Cardiac muscle cell (in vitro differentiated cells and primary cell): ENCODE measurements around the gene MARCO. TPM values are rescaled to one million over a fixed set of nuclear protein-coding genes. Genes with fewer than 3 reads are reported as not detected.
A peak's percentile ranks its signal among the peaks of the same experiment; 100 is the strongest.

Experiments used
- DNase-seq, 2 donors: peaks; one replicate each; pipeline versions ENCODE4 v3.0.0 to v3.0.0-alpha.2; 2010 to 2017; ENCODE audit warnings: low read depth in 1 of 2, low spot score in 1 of 2
- H3K27ac ChIP-seq: fragments of 200-600 bp; sonication (generic); 2 replicates; pipeline ENCODE4 v1.5.1; 2016
- H3K27me3 ChIP-seq: fragments of 200-600 bp; sonication (generic); 2 replicates; pipeline ENCODE4 v1.6.0; 2016; ENCODE audit warnings: control low read depth
- H3K36me3 ChIP-seq: fragments of 200-600 bp; sonication (generic); 2 replicates; pipeline ENCODE4 v1.5.1; 2016; ENCODE audit warnings: control low read depth
- H3K4me1 ChIP-seq: fragments of 200-600 bp; sonication (generic); 2 replicates; pipeline ENCODE4 v1.8.1; 2017; ENCODE audit warnings: low read depth, mild to moderate bottlenecking, mixed run types
- H3K4me3 ChIP-seq: fragments of 200-600 bp; sonication (generic); 2 replicates; pipeline ENCODE4 v1.5.1; 2016; ENCODE audit warnings: mild to moderate bottlenecking
- H3K9me3 ChIP-seq: fragments of 200-600 bp; sonication (generic); 2 replicates; pipeline ENCODE4 v1.5.1; 2017; ENCODE audit warnings: low read depth, mild to moderate bottlenecking, control low read depth
- CTCF ChIP-seq: IDR thresholded peaks from 2 replicates; pipeline ENCODE4 v1.5.1; 2012; ENCODE audit warnings: low read depth, mild to moderate bottlenecking, low read length
- polyA plus RNA-seq: library from polyadenylated mRNA; unstranded; fragments of >200 nt; fragmentation: Nextera tagmentation; extraction: Ambion mirVana; gene quantifications from 2 replicates; pipeline ENCODE4 v1.2.1, GENCODE V29; 2016
- total RNA-seq: library from RNA; depleted of rRNA; stranded (reverse); fragments of >200 nt; gene quantifications from 2 replicates; pipeline ENCODE4 v1.2.3, GENCODE V29; 2016

The MARCO gene
- total and polyA plus RNA-seq, 2 experiments from 2014 or later: not detected

- Histone ChIP-seq H3K27me3 (peaks cover 44% of the 10 kb centered on the region), H3K36me3 (no peaks in the 10 kb centered on the region), H3K9me3 (no peaks in the 10 kb centered on the region), H3K4me3 (no peak overlapping the region), H3K27ac (no peak overlapping the region), H3K4me1 (no peaks in the 10 kb centered on the region)
- DNase-seq: no peak
- no peak for TF ChIP-seq CTCF
Observed at GRCh38 chr2:119010336-119010735, 68.3 kb downstream of the MARCO start.

- H3K4me3 ChIP-seq: no peak overlapping the region
Observed at GRCh38 chr2:119011162-119011909, 69.3 kb downstream of the MARCO start.

GRCh38 chr2:119011910-119012209 lies 69.9 kb downstream of the MARCO start:
- no peak overlapping the region for H3K27ac ChIP-seq
- no peak overlapping the region for H3K4me3 ChIP-seq
- no peaks in the 10 kb centered on the region for H3K4me1 ChIP-seq
- DNase-seq: no peak
- no peaks in the 10 kb centered on the region for H3K36me3 ChIP-seq
- no peaks in the 10 kb centered on the region for H3K9me3 ChIP-seq
- H3K27me3 ChIP-seq: peaks cover 44% of the 10 kb centered on the region
- no peak for TF ChIP-seq CTCF

More at GRCh38 chr2:119011162-119011909, 69.3 kb downstream of the MARCO start:
- DNase-seq: peak; percentile 62 to 84
- peak; percentile 61 for TF ChIP-seq CTCF
- H3K27ac ChIP-seq: no peak overlapping the region
- peaks cover 44% of the 10 kb centered on the region for H3K27me3 ChIP-seq
- H3K36me3 ChIP-seq: no peaks in the 10 kb centered on the region
- H3K9me3 ChIP-seq: no peaks in the 10 kb centered on the region
- no peaks in the 10 kb centered on the region for H3K4me1 ChIP-seq

GRCh38 chr2:119012345-119013301 lies 70.6 kb downstream of the MARCO start:
- Histone ChIP-seq H3K27ac (no peak overlapping the region), H3K9me3 (no peaks in the 10 kb centered on the region), H3K27me3 (peaks cover 44% of the 10 kb centered on the region), H3K36me3 (no peaks in the 10 kb centered on the region), H3K4me1 (no peaks in the 10 kb centered on the region), H3K4me3 (no peak overlapping the region)
- no peak for TF ChIP-seq CTCF
- no peak for DNase-seq

- TF ChIP-seq CTCF: no peak
- no peaks in the 10 kb centered on the region for H3K4me1 ChIP-seq
- H3K27me3 ChIP-seq: peaks cover 38% of the 10 kb centered on the region
- H3K27ac ChIP-seq: no peak overlapping the region
- no peak for DNase-seq
- no peak overlapping the region for H3K4me3 ChIP-seq
- H3K9me3 ChIP-seq: no peaks in the 10 kb centered on the region
- no peaks in the 10 kb centered on the region for H3K36me3 ChIP-seq
Observed at GRCh38 chr2:119013671-119014070, 71.7 kb downstream of the MARCO start.
